HG02571 (cell line): Measurements from ENCODE around the gene CTIF.

Experiments
- ATAC-seq: cut with Tn5 transposase; IDR thresholded peaks from one replicate; pipeline ENCODE4 v1.9.1; 2021; ENCODE audit warnings: mild to moderate bottlenecking, moderate library complexity; ENCODE audit not compliant: unreplicated experiment

The CTIF gene

DNA sequence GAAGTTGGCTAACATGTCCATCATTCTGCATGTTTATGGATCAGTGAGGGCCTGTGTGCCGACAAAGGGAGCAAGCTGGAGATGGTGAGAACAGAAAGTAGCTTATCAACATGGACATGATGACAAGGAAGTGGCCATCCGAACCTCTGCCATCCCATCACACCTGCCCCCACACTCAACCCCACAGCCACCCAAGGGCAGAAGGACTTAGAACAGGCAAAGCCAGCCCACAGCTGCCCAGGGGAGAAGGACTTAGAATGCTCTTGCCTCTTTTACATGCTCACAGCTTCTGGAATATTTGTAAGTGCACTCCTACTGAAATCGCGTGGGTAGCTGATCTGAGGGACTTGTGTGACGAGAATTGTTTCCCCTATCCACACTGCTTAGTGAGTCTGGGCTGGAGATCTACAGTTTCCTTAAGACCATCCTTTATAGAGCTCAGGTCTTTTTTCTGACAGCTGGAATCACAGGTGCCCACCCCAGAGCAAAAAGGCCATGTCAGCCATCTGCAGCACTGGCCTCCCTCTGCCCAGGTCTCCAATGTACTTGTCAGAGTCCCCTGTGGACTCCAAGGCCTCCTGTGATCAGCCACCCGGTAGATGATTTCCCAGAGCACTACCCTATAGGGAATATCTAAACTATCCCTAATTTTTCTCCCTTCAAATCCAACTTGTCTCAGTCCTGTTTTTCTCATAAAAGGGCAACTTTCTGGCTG lies 257.8 kb downstream of the CTIF start:
- no peak for ATAC-seq

GRCh38 chr18:48797841-48798255 lies 259.0 kb downstream of the CTIF start:
- ATAC-seq, result no peak

DNA sequence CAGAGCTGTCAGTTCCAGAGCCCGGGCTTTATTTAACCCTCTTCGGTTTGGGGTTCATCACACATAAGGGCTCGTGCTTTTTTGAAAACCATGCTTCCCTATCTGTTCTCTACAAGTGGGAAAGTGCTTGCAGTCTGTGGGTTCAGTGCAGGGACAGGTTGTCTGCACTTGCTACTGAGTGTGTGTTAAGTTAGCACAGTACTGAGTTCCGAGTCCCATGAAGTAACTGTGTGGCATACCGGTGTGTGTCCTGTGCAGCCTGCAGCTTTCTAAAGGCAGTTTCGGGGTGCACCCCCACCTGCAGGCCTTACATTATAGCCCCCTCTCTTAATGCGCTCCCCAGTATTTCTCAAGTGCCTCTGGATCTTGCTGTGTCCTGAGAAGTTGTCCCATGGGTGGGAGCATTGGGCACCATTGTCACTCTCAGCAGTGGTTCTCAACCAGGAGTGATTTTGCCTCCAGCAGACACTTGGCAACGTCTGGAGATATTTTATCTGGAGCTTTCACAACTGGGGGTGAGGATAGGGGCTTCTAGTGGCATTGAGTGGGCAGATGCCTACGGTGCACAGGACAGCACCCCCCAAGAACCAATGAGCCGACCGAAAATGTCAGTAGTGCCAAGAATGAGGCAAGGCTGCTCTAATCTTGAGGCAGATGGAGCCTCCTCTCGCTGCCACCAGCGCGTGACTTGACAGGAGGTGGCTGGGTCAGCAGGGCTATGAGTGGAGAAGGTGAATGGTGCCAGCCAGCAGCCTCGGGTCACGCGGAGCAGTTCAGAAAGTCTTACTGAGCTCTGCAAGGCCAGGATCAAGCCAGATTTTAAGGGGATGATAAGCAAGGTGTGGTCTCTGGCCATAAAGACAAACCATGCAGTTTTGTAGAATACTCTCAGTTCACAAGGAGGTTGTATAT lies 259.8 kb downstream of the CTIF start:
- ATAC-seq, result no peak

DNA sequence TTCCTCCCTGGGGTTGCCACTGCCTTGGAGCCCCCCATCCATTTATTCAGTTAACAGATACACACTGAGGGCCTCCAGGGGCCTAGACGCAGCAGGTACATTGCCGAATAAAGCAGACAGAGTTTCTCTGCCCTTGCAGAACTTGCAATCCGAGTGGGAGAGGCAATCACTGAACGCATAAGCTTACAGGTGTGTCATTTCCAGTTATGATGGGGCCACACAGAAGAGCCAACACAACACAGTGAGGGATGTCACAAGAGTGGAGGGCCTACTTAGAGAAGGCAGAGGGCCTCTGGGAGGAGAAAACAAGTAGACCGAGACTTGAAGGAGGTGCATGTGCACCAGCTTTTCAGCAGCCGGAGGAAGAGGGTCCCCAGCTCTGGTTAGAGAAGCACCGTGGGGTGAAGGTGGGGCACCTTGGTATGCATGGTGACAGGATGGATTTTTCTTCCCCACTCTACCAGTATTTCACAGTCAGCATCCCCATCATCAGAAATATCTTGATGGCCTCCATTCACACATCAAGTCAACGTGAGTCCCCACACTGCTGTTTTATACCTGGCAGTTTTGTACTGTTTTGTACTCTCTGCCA lies 261.0 kb downstream of the CTIF start:
- ATAC-seq, result no peak

- ATAC-seq, result no peak
Measured at GRCh38 chr18:48800466-48800865, 261.6 kb downstream of the CTIF start.

DNA sequence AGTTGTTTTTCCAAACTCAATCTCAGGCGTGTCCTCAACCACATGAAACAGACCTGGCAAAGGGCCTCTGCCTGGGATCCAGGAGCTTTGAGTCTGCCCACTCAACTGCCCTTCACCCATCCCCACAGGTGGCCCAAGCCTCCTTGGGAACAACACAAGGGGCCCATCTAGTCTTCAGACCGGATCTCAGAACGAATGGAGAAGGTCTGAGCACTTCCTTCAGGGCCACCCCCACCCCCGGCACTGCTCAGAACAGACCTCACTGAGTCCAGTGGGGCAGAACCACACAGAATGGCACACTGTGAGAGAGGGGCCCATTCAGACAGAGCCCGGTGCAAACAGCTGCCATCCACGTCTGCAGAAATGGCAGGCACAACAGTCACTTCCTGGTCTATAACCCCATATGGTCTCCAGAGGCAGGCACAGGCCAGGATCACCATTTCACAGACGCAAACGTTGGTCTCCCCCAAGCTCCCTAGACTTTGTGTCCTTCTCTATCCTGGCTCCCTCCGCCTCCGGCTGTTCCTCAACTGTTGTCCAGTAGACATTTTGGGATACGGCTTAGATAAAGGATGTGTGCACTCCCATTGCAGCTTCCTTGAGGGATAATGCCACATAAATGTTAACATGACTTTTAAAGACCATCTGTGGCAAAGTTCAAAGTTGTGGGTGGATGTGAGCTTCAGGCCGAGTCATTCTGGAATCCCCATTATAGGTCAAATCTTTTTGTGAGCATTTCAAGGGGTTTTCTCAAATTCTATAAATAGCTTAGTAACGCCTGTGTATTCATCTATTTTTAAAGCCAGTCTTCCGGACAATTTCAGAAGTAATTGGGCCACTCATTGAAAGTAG lies 262.3 kb downstream of the CTIF start:
- peak; percentile 53 for ATAC-seq

GRCh38 chr18:48801728-48802542 lies 263.1 kb downstream of the CTIF start:
- ATAC-seq, result no peak

GRCh38 chr18:48802543-48803290 lies 263.9 kb downstream of the CTIF start:
- no peak for ATAC-seq

DNA sequence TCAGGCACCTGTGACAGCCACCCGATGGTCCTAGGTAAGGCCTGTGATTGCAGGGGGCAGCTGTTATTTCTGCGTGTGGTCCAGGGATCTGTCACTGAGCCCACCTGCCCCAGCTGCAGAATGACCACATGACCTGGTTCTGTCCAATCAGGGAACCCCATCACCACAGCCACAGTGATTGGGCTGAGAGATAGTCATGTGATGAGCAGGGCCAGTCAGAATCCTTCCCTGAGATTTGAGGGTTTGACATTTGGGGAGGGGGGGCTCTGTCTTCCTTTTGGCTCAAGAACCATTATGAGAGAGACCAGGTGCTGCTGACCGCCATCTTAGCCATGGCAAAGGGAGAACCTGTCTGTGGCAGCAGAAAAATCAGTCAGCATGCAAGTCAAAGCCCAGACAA lies 264.7 kb downstream of the CTIF start:
- no peak for ATAC-seq

DNA sequence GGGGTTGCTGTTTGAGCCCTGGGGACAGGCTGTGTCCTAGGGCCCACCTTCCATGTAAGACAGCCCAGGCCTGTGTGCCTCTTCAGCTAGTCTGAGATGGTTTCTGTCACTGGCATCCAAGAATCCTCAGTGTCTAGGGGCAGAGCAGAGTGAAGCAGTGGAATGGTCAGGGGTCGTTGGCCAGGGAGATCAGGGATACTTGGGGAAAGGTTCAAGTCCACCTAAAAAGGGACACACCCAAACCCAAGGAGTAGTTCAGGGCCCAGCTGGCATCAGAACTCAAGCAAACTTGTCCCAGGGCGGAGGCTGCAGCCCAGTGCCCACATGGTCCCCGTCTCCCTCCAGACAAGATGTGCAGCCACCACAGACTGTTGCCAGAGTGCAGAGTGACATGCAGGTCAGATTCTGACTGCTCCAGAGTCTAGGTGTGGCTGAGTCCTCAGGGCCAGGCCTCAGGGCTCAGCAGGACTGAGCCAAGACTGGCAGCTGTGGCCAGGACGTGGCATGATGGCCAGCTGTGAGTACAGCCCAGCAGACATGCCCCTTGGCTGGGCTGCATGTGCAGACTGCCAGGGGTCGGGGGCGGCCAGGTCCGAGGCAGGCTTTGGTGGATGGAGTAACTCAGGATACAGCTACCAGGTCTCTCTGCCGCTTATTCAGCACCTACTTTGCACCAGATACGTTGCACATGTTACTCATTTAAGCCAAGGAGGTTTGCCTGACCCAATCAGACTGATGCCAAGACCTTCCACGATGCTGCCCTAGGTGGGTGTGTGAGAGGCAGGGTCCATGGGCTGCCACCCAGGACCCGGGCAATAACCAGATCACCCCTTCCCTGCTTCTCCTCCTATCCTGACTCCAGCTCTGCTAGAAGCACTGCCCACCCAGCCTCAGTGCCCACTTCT lies 265.4 kb downstream of the CTIF start:
- ATAC-seq, result no peak

DNA sequence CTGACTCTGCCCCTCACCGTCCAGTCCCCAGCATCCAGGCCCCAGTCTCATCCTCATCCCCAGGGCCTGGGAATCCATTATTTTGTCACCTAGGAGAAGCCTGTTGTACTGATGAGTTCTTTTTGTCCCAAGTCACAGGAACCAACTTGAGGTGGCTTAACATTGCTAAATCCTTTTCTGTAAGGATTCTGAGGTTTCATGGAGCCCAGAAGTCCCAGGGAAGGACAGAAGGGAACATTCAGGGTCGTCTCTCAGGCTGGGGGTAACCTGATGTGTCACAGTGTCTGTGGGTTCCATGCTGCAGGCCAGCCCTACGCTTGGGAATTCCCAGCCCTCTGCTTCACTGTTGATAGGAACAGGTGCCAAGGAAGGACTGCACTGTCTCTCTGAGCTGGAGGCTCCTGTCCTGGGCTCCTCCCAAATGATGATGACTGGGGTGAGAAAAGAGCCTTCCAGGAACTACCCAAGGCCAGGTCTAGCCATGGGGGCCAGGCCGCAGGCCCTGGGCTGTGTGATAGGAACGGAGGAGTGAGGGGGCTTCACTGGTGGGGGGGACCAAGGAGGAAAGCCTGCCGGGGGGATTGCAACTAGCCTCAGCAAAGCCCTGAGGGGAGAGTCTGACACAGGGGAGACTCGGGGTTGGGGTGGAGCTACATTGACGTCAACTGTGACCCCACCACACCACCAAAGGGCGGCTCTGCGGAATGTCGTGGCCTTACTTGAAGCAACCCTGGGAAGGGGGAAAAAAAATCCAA lies 266.2 kb downstream of the CTIF start:
- no peak for ATAC-seq

- no peak for ATAC-seq
Measured at GRCh38 chr18:48805826-48806535, 267.1 kb downstream of the CTIF start.

GRCh38 chr18:48806551-48807261 lies 267.9 kb downstream of the CTIF start:
- ATAC-seq, result no peak

GRCh38 chr18:48808476-48808875 lies 269.6 kb downstream of the CTIF start:
- no peak for ATAC-seq

GRCh38 chr18:48809365-48809764 lies 270.5 kb downstream of the CTIF start:
- ATAC-seq, result no peak

GRCh38 chr18:48810805-48811204 lies 272.0 kb downstream of the CTIF start:
- no peak for ATAC-seq
